ENCODE data around the gene FOXL2NB. TPM values are rescaled to one million over a fixed set of nuclear protein-coding genes. Genes with fewer than 3 reads are reported as not detected.

The FOXL2NB gene
- total RNA-seq, 1 experiment from 2014 or later, result 11.4 TPM

GRCh38 chr3:138964264-138964663, 17.2 kb downstream of the FOXL2NB start:
- no peak for DNase-seq (ENCODE audit: low read depth, low spot score)
- intact Hi-C loops (cut with micrococcal nuclease; ENCODE audit: unreplicated experiment) (no loop called here), in situ Hi-C loops (cut with HindIII; ENCODE audit: low pct_unique_long_range_greater_than_20kb, low sequenced_read_pairs) (no loop called here)
- Histone ChIP-seq H3K36me3 (ENCODE audit: control insufficient read depth, insufficient read depth, low read length) (no peaks in the 10 kb centered on the region), H3K4me1 (ENCODE audit: control insufficient read depth, insufficient read depth, low read length) (no peaks in the 10 kb centered on the region), H3K27me3 (ENCODE audit: control insufficient read depth, insufficient read depth, low read length) (no peaks in the 10 kb centered on the region), H3K4me3 (ENCODE audit: low read depth in 2 of 2, low read length in 2 of 2) (no peak overlapping the region), H3K27ac (ENCODE audit: low read length) (no peak overlapping the region), H3K9me3 (ENCODE audit: control insufficient read depth, insufficient read depth, low read depth, low read length) (peaks cover 7% of the 10 kb centered on the region)
- BruUV-seq (replicated peaks), result no TSS peak
- POLR2A ChIA-PET, result no interaction called here
- CTCF ChIA-PET, result no interaction called here
- no peak for TF ChIP-seq SIN3A (IDR thresholded peaks at IDR 0.05; ENCODE audit: borderline replicate concordance, insufficient read depth, low read depth, low read length)
- no peak for TF ChIP-seq TCF7L2 (IDR thresholded peaks at IDR 0.05; ENCODE audit: low read depth, low read length)
- TF ChIP-seq POLR2AphosphoS5 (IDR thresholded peaks at IDR 0.05; ENCODE audit: low read depth, low read length), result no peak
- no peak for TF ChIP-seq CTCF (IDR thresholded peaks at IDR 0.05)
- no peak for TF ChIP-seq REST (IDR thresholded peaks at IDR 0.05; ENCODE audit: insufficient read depth in 1 of 2, low read depth in 2 of 2, low read length in 1 of 2)
- ATAC-seq, result peak; percentile 55; the same call in 1 of the 2 replicates

- POLR2A ChIA-PET, result interaction anchor here (0.7 kb wide), 1 partner anchor 596 kb away, joined by 5 read pairs; no protein-coding TSS in a partner anchor
Observed at GRCh38 chr3:138964923-138965322, 17.9 kb downstream of the FOXL2NB start.

More at GRCh38 chr3:138964923-138965322, 17.9 kb downstream of the FOXL2NB start:
- H3K4me1 ChIP-seq (ENCODE audit: control insufficient read depth, insufficient read depth, low read length), result no peaks in the 10 kb centered on the region
- peaks cover 7% of the 10 kb centered on the region for H3K9me3 ChIP-seq (ENCODE audit: control insufficient read depth, insufficient read depth, low read depth, low read length)
- in situ Hi-C loops (cut with HindIII; ENCODE audit: low pct_unique_long_range_greater_than_20kb, low sequenced_read_pairs) (no loop called here), intact Hi-C loops (cut with micrococcal nuclease; ENCODE audit: unreplicated experiment) (no loop called here)
- no peaks in the 10 kb centered on the region for H3K36me3 ChIP-seq (ENCODE audit: control insufficient read depth, insufficient read depth, low read length)
- no peak overlapping the region for H3K27ac ChIP-seq (ENCODE audit: low read length)
- DNase-seq (ENCODE audit: low read depth, low spot score) (no peak), ATAC-seq (no peak)
- CTCF ChIA-PET, result no interaction called here
- no peak for TF ChIP-seq REST (IDR thresholded peaks at IDR 0.05; ENCODE audit: insufficient read depth in 1 of 2, low read depth in 2 of 2, low read length in 1 of 2)
- TF ChIP-seq POLR2AphosphoS5 (IDR thresholded peaks at IDR 0.05; ENCODE audit: low read depth, low read length), result no peak
- no peak for TF ChIP-seq TCF7L2 (IDR thresholded peaks at IDR 0.05; ENCODE audit: low read depth, low read length)
- TF ChIP-seq SIN3A (IDR thresholded peaks at IDR 0.05; ENCODE audit: borderline replicate concordance, insufficient read depth, low read depth, low read length), result no peak
- no peak overlapping the region for H3K4me3 ChIP-seq (ENCODE audit: low read depth in 2 of 2, low read length in 2 of 2)
- BruUV-seq (replicated peaks), result no TSS peak
- H3K27me3 ChIP-seq (ENCODE audit: control insufficient read depth, insufficient read depth, low read length), result no peaks in the 10 kb centered on the region

All from Panc1 (cell line).